GM21619 (cell line): ENCODE data around the gene TNFRSF8.
A peak's percentile ranks its signal among the peaks of the same experiment; 100 is the strongest.

Source experiments
- ATAC-seq: cut with Tn5 transposase; IDR thresholded peaks from one replicate; pipeline ENCODE4 v1.9.1; 2021; ENCODE audit not compliant: unreplicated experiment

Gene TNFRSF8

GRCh38 chr1:12153181-12153785 lies 90.2 kb downstream of the TNFRSF8 start:
- ATAC-seq = peak; percentile 26

DNA sequence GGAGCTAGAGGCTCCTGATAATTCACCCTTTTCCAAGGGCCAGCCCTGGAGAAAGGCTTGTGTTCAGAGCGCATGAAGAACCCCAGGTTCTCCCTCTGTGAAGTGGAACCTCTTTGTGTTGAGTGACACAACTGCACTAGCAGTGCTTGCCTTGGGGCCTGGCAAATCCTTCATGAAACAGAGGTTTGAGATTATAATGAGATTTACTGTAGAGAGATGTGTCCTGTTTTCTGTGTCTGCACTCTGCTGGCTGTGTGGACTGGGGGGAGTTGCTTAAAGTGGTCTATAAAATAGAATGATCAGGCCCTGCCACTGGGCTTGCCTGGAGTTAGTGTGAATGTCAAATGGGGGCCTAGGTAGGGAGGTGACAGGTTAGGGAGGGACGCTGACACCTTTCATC lies 92.2 kb downstream of the TNFRSF8 start:
- no peak for ATAC-seq

DNA sequence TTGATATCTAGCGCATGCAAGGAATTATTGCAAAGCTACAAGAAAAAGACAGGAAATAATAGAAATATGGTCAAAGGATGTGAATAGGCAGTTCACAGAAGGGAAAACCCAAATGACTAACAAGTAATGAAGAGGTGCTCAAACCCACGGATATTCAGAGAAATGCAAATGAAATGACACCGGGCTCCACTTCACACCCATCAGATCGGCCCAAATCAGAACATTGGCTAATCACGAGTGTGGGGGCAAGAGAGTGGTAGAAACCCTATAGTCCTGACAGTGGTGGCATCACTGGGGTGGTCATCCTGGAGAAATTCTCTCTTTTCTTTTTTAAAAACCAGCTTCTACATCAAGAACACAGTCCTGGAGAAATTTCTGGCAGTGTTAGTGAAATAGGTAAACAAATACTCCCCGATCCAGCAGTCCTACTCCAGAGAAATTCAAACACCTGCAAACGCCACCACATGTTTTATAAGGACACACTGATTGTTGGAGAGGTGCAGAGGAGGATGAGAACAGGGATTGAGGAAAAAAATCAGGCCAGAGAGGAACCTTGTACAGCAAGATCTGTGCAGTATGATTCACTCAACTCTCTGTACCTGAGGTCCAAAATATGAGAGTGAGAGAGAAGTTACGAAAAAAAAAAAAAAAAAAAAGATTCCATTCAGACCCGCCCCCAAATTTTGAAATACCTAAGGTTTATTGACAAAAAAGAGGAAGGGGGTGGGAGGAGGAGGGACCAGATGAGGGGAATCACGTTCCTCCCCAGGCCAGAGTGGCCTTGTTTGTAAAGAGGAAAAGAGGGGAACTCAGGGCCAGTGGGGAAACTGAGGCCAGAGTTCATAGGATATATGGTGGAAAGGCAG lies 94.5 kb downstream of the TNFRSF8 start:
- ATAC-seq = no peak

GRCh38 chr1:12158357-12159092 lies 95.4 kb downstream of the TNFRSF8 start:
- no peak for ATAC-seq

- ATAC-seq = no peak
These were observed 96.7 kb downstream of the TNFRSF8 start for GRCh38 chr1:12159816-12160215.

GRCh38 chr1:12161324-12161661 lies 98.2 kb downstream of the TNFRSF8 start:
- no peak for ATAC-seq

DNA sequence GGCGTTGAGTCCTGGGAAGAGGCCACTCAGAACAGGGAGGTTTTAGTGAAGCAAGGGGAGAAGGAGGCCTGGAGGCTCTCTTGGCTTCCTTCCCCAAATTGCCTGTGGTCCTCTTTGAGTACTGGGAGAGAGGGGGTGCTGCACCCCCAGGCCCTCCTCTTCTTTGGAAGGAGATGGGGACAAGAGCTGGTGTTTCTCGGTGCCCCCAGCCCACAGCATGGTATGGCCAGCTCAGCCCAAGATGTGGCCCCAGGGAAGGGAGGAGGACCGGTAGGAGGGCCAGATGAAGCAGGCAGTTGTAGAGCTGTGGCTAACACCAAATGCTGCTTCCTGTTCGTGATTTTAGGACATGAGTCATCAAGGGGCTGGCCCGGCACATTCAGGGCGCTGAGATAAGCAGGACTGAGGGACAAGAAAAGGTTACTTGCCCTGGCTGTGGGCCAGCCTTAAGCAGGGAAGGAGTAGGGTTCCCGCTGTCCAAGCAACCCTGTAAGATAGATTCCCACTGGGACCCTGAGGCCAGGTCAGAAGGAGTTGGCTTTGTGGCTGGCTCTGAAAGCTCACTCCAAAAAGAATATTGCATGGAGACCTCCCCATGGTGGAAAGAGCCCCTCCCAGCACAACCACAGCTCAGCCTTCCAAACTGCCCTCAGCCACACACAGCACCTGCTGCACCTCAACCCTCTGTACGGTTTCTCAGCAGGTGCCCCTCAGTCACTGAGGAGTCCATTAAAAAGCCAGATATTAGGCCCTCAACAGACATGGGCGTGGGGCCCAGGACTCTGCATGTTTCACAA lies 98.8 kb downstream of the TNFRSF8 start:
- peak; percentile 67 for ATAC-seq

DNA sequence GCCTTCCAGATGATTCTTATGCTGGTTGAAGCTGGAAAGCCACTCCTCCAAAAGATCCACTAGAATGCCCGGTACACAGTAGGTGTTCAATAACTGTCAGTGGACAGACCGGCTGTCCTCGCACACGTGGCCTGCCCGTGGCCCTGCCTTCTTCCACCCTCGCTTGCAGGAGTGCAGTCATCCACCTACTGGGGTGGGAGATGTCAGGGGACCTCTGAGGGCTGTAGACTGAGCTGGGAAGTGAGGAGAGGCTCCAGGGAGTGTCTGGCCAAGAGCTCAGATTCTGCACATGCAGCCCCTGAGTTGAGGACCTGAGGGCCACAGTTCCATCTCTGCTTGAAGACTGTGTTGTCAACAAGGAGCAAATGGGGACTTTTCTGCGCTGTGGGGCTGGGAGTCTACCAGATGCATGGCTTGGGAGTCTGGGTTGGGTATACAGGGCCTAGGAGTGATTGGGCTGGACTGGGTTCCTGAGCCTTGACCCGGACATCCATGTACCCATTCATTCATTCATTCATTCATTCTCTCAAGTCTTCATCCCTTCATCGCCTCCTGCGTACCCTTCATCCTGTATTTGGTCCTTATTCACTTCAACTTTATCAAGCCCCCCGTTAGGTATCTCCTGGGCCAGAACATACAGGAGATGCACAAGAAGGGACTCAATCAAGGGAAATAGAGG lies 99.5 kb downstream of the TNFRSF8 start:
- ATAC-seq = no peak

DNA sequence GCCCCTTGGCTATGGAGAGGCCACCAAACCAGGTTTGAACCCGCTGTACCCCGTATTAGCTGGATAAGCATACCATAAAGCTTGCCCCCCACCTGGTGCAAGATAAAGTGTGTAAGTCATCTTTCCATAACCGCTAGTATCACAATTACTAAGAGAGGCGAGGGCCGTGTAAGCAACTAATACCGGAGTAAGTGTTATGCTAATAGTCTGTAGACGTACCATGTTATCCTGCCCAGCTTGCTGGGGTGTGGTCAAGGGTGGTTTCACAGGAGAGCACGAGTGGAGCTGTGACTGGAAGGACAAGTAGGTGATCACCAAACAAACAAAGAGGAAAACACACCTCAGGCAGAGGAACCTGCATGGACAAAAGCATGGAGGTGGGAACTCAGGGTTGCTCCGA lies 100.1 kb downstream of the TNFRSF8 start:
- no peak for ATAC-seq

GRCh38 chr1:12164210-12164609 lies 101.1 kb downstream of the TNFRSF8 start:
- no peak for ATAC-seq

DNA sequence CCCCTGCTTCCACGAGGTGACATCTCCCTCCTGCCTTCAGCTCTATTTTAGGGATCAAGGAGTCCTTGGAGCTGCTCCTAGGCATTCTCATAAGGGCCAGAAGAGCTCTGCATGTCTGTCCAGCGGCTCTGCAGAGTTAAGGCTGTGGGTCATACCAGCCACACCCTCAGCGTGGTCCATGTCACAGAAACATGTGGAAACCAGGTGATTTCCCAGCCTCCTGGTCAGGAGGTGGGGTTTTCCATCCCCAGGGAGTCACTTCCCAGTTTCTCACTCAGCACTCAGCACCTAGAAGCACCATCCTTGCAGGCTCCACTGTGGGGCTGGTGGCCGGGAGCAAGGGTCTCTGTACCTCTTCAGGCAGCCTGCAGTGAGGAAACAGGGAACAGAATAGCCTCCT lies 102.2 kb downstream of the TNFRSF8 start:
- ATAC-seq = no peak

DNA sequence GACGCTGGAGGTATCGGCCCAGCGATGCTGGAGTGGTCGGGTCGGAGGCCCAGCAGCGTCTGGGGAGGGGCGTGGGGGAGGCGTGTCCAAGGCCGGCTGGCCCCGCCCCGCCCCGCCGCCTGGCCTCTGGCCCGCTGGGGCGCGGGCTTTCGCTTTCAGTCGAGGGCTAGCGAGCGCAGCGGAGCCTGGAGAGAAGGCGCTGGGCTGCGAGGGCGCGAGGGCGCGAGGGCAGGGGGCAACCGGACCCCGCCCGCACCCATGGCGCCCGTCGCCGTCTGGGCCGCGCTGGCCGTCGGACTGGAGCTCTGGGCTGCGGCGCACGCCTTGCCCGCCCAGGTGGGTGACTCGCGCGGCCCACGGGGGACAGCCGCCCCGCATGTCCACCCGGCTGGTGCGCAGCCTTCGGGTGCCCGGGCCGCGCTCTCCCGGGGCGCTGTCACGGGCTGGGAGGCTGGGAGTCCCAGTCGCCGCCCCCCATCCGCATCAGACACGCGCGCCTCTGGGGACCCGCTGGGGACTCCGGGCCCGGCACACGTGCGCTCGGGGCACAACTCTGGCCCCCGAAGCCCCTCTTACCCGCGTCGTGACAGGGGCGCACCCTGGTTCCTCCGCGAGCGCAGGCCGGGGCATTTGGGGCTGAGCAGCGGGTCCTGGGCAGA lies 103.9 kb downstream of the TNFRSF8 start, which contains the start of gene TNFRSF1B:
TSS of gene TNFRSF1B (plus strand) at position 158 of the 659 bp plus-strand sequence. CDS start at position 259, 101 bp downstream.
- ATAC-seq = peak; percentile 36

GRCh38 chr1:12167493-12168429 lies 104.7 kb downstream of the TNFRSF8 start:
- peak; percentile 25 for ATAC-seq

DNA sequence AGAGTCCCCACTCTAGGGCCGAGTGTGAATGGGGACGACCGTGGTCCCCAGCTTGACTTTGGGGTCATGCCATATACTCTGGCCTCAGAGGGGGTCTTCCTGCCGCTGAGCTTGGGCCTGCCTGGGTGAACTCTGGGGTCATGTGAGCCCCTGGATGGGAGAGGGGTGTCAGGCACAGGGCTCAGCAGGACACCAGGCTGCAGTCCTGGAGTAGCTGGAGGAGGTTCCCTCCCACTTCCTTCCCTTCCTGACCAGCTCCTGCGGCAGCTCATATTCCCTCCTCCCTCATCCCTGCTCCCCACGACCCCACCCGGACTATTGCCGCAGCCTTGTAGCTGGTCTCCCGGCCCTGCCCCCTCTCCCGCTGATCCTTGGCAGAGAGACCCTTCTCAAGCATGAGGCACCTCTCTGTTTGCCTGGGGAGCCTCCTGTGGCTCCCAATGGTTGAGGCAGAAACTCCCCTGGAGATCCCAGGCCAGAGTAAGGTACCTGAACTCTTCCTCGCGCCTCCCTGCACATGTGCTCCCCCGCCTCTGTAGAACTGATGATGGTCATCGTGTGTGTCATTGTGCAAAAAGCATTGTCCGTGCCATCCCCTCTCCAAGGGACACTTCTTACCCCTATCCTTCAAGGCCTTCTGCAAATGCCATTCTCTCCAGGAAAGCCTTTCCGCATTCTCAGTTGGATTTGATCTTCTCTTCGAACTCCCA lies 105.5 kb downstream of the TNFRSF8 start:
- no peak for ATAC-seq

GRCh38 chr1:12169442-12170135 lies 106.5 kb downstream of the TNFRSF8 start:
- no peak for ATAC-seq

DNA sequence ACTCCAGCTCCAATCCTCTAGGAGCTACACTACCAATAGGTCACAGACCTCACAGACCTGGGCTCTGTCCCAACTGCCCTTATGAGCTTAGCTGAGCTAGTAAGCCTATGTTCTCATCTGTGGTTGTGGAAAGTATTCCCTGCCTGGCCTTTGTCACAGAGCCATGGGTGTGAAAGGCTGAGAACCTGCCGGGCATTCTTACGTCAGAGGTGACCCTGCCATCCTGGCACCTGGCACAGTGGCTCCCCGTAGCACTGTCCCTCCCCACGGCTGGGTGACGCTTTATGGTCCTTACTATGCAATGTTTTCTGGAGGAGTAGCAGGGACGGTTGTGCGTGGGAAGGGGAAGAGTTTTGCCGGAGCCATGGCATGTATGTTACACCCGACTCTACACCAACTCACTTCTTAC lies 107.2 kb downstream of the TNFRSF8 start:
- no peak for ATAC-seq

DNA sequence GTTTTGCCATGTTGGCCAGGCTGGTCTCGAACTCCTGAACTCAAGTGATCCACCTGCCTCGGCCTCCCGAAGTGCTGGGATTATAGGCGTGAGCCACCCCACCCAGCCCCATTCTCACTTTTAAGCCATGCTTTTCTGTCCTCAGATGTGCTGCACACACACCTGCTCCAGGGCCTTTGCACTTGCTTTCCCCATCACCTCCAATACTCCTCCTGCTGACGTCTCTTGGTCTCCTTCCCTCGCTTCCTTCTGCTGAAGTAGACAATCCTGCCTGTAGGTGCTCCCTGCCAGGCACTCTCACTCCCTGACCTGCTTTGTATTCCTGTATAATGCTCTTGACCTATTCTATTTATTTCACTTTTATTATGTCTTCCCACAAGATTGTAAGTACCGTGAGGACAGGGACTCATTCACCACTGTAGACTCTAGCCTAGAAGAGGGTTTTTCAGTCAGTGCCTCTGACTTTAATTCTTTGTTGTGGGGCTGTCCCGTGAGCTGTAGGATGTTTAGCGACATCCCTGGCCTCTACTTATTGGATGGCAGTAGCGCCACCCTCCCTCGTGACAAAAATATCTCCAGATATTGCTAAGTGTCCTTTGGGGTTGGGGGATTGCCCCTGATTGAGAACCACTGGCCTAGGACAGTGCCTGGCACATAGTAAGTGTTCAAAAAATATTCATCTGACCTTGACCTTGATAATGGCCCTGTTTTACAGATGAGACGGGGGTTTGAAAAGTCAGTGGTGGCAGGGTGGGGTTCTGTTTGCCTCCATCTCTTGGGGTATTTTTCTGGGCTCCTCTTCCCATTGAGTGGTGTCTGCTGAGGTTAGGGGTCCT lies 108.3 kb downstream of the TNFRSF8 start:
- ATAC-seq = no peak
